Heart left ventricle (tissue), 16 donors: ENCODE results near the gene FAF1. TPM values are rescaled to one million over a fixed set of nuclear protein-coding genes. Genes with fewer than 3 reads are reported as not detected.

Experiments used
- ATAC-seq, 4 donors: fragments of 200-7000 bp; cut with Tn5 transposase; one replicate each; pipeline ENCODE4 v1.9.1; 2020 to 2022; ENCODE audit warnings: moderate library complexity in 4 of 4, mild to moderate bottlenecking in 3 of 4, moderate number of reproducible peaks in 1 of 4
- DNase-seq, 5 donors: peaks; one replicate each; pipeline ENCODE4 v3.0.0-alpha.2; 2020
- H3K27ac ChIP-seq, 12 donors: fragments of 200-600 bp; sonication (generic) in 4 of 12; one replicate each; pipeline versions ENCODE4 v1.5.0 to v1.8.0; 2016 to 2022; ENCODE audit warnings: mild to moderate bottlenecking in 2 of 12
- H3K27me3 ChIP-seq, 9 donors: fragments of 200-600 bp; sonication (generic) in 2 of 9; one replicate each; pipeline versions ENCODE4 v1.5.1 to v1.8.0; 2016 to 2022; ENCODE audit warnings: mild to moderate bottlenecking in 3 of 9
- H3K36me3 ChIP-seq, 9 donors: fragments of 200-600 bp; sonication (generic) in 2 of 9; one replicate each; pipeline versions ENCODE4 v1.5.0 to v1.8.0; 2018 to 2022; ENCODE audit warnings: mild to moderate bottlenecking in 2 of 9
- H3K4me1 ChIP-seq, 12 donors: fragments of 200-600 bp; sonication (generic) in 4 of 12; one replicate each; pipeline versions ENCODE4 v1.5.0 to v1.8.0; 2016 to 2022; ENCODE audit warnings: mild to moderate bottlenecking in 3 of 12
- H3K4me3 ChIP-seq, 12 donors: fragments of 200-600 bp; sonication (generic) in 4 of 12; one replicate each; pipeline versions ENCODE4 v1.5.0 to v1.8.0; 2017 to 2022; ENCODE audit warnings: mild to moderate bottlenecking in 9 of 12, moderate library complexity in 4 of 12
- H3K9me3 ChIP-seq, 12 donors: fragments of 200-600 bp; sonication (generic) in 4 of 12; one replicate each; pipeline versions ENCODE4 v1.5.0 to v1.8.0; 2016 to 2022; ENCODE audit warnings: mild to moderate bottlenecking in 1 of 12
- CTCF ChIP-seq, 12 donors: fragments of 200-600 bp; sonication (generic) in 4 of 12; IDR thresholded peaks; one replicate each; pipeline versions ENCODE4 v1.5.0 to v1.8.0; 2018 to 2022; ENCODE audit warnings: antibody characterized with exemption in 12 of 12, mild to moderate bottlenecking in 5 of 12
- POLR2A ChIP-seq, 2 donors: fragments of 450-650 bp; IDR thresholded peaks; one replicate each; pipeline ENCODE4 v1.6.1; 2017; ENCODE audit warnings: antibody characterized with exemption in 2 of 2, mild to moderate bottlenecking in 2 of 2, moderate library complexity in 2 of 2
- WGBS, 4 donors: extraction: QIAGEN DNeasy Blood & Tissue Kit in 2 of 4; methylation state at CpG; one replicate each; pipeline versions ENCODE4 v1.1.5 to v1.1.7; 2013 to 2018; 5-methylcytosine and 5-hydroxymethylcytosine counted together
- intact Hi-C, 10 donors: fragments of 100-400 bp; cut with DNase I; formaldehyde crosslinking; loops; one replicate each; pipeline versions ENCODE4 v1.11.1 to v1.14.2; 2022
- polyA plus RNA-seq, 2 donors: library from polyadenylated mRNA; stranded (reverse); fragments of 200-250 nt; gene quantifications; one replicate each; pipeline ENCODE4 v1.2.3, GENCODE V29; 2013
- total RNA-seq, 9 donors: library from RNA; depleted of rRNA in 2 of 9; stranded (reverse); fragments of >200 nt in 2 of 9; fragmentation: NEBNext Ultra II Directional in 3 of 9; extraction: Animal tissue kit (Norgen Biotek cat#: 25700) in 3 of 9; gene quantifications; one replicate each; pipeline versions ENCODE4 v1.1.0 to v1.2.4, GENCODE V29; 2016 to 2023
- donor health status: ischemic (EF 13 %, LVEDD 7.1; RV severe dilation, severe dysfunction).
- donor health status: healthy with polysubstance abuse.
- donor health status: DM: no; HTN: yes; CAD: no.
- donor health status: DM: no; HTN: no; CAD: no.
- donor health status: ischemic (EF 25% LVEDD 6.9; RV normal size, moderate dysfunction).
- donor health status: ischemic (EF 25% LVEDD 5.7; RV mildly dilated, moderate dysfunction).
- donor health status: healthy.
- donor health status: DM: yes; HTN: yes; CAD: no.
- donor health status: ischemic (EF 35%, LVEDD 5.7; RV mildly dilated, moderate dysfunction).
- donor health status: nonischemic (EF 11% LVEDD 7.7; RV severe dilation, severe dysfunction).
- donor health status: DM: yes; HTN: yes; CAD: no.
- donor health status: PGD.
- donor health status: ischemic (EF 29% LVEDD 5.4; RV normal size, mild dysfunction).
- donor health status: nonischemic (EF 23%, LVEDD 6.1; RV moderate dilation, normal function).

Gene FAF1
- total and polyA plus RNA-seq, 11 donors, result 41.0 to 112 (median 81.3) TPM

- no peak for TF ChIP-seq POLR2A (IDR thresholded peaks at IDR 0.05)
- TF ChIP-seq CTCF (IDR thresholded peaks at IDR 0.05), result no peak
Measured at GRCh38 chr1:50454911-50455310, 505.2 kb downstream of the FAF1 start.

GRCh38 chr1:50453266-50453665 is 506.8 kb downstream of the FAF1 start:
- 90 to 91% (median 90%) methylated on average over 7 of the region's 7 CpGs for WGBS, 4 donors
- H3K27ac ChIP-seq, result no peak overlapping the region
- no peaks in the 10 kb centered on the region for H3K27me3 ChIP-seq
- TF ChIP-seq POLR2A (IDR thresholded peaks at IDR 0.05) (no peak), CTCF (IDR thresholded peaks at IDR 0.05) (no peak)
- H3K36me3 ChIP-seq, result peaks cover 0 to 11% (median 0%) of the 10 kb centered on the region in 9 donors
- DNase-seq (no peak), ATAC-seq (no peak)
- H3K4me1 ChIP-seq, result peaks cover 0 to 2% (median 0%) of the 10 kb centered on the region in 12 donors
- no peaks in the 10 kb centered on the region for H3K9me3 ChIP-seq
- intact Hi-C loops, result no loop called here
- no peak overlapping the region for H3K4me3 ChIP-seq

More at GRCh38 chr1:50454911-50455310, 505.2 kb downstream of the FAF1 start:
- H3K27ac ChIP-seq, result no peak overlapping the region
- H3K4me3 ChIP-seq, result no peak overlapping the region
- DNase-seq (no peak), ATAC-seq (no peak)
- intact Hi-C loops, result no loop called here
- WGBS, 4 donors, result 88 to 94% (median 91%) methylated on average over 1 of the region's 1 CpG
- no peaks in the 10 kb centered on the region for H3K27me3 ChIP-seq
- no peaks in the 10 kb centered on the region for H3K9me3 ChIP-seq
- peaks cover 0 to 4% (median 0%) of the 10 kb centered on the region in 12 donors for H3K4me1 ChIP-seq
- H3K36me3 ChIP-seq, result peaks cover 0 to 11% (median 0%) of the 10 kb centered on the region in 9 donors

- Histone ChIP-seq H3K27ac (no peak overlapping the region), H3K4me1 (no peaks in the 10 kb centered on the region), H3K9me3 (no peaks in the 10 kb centered on the region), H3K4me3 (no peak overlapping the region), H3K27me3 (no peaks in the 10 kb centered on the region), H3K36me3 (peaks cover 0 to 11% (median 0%) of the 10 kb centered on the region in 9 donors)
- no peak for DNase-seq
- intact Hi-C loops, result no loop called here
- 67 to 83% (median 78%) methylated on average over 1 of the region's 1 CpG for WGBS, 4 donors
- TF ChIP-seq CTCF (IDR thresholded peaks at IDR 0.05) (no peak), POLR2A (IDR thresholded peaks at IDR 0.05) (no peak)
- no peak for ATAC-seq
Measured at GRCh38 chr1:50452700-50453099, 507.4 kb downstream of the FAF1 start.

DNA sequence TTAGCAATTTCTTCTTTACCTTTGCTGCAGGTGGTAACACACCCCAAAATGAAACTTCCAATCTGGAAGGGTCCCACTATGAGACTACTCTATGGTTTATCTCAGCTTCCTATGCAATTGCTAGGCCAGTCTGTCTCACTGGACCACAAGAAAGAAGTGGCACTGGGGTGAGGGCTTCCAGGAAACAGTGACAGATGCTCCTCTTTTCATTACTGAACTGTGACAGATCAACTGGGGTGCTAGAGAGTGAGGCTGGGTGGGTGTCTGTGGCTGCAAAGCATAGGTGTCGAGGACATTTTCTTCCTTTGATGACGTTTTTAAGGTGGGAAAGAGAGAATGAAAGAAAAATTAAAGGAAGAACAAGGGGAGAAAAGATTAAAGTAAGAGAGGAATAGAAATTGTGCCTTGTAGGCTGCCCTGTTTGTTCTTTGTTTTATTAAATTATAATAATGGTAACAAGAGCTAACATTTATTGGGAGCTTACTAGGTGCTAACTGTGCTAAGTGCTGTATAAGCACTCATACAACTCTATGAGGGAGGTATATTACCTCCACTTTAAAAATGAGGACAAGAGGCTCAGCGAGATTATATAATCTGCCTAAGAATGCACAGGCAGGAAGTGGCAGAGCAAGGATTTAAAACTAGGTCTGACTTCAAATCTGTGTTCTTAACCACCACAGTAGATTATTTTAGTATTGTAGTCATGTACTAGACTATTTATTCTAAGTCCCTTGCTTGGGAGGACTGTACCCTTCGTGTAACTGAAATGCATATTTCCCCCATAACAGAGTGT is 509.0 kb downstream of the FAF1 start:
- WGBS, 4 donors, result 90 to 92% (median 92%) methylated on average over 4 of the region's 4 CpGs
- intact Hi-C loops, result no loop called here

More for the DNA sequence above, 509.0 kb downstream of the FAF1 start:
- H3K27me3 ChIP-seq, result no peaks in the 10 kb centered on the region
- H3K36me3 ChIP-seq, result peaks cover 0 to 11% (median 0%) of the 10 kb centered on the region in 9 donors
- no peak for DNase-seq
- H3K9me3 ChIP-seq, result no peaks in the 10 kb centered on the region
- no peak overlapping the region for H3K27ac ChIP-seq
- H3K4me1 ChIP-seq, result no peaks in the 10 kb centered on the region
- no peak for ATAC-seq
- no peak overlapping the region for H3K4me3 ChIP-seq
- TF ChIP-seq POLR2A (IDR thresholded peaks at IDR 0.05) (no peak), CTCF (IDR thresholded peaks at IDR 0.05) (no peak)
